OCI-LY3 (cell line): Measurements from ENCODE around the gene PHLPP2.

Source experiments
- EZH2phosphoT487 ChIP-seq: fragments of 200-600 bp; shearing (Covaris generic); IDR thresholded peaks from 2 replicates; pipeline ENCODE4 v1.6.1; 2018; ENCODE audit warnings: antibody characterized with exemption, mixed run types, low read depth
- TF ChIP-seq, protein P1 (sequence below): fragments of 200-600, 300-600 bp; sonication (generic); IDR thresholded peaks from 2 replicates; pipeline ENCODE4 v1.5.1; 2014; ENCODE audit warnings: antibody characterized with exemption, low read length, low read depth

DNA sequence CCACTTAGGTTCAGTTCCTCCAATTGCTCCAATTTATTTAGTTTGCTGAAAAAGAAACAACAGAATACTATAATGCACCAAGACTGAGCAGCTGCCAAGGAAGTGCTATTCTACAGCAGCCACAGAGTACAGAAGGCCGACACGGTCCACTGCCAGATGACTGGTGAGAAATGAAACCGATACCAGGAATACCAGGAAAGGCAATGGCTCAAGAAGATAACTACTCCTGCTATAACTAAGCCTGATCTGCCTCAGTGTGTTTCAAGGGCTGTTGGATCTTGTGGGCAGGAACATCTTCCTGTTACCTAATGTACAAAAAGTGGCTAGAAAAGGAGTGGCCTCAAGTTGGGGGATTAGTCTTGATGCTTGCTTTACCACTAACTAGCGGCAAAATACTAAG lies 65.7 kb downstream of the PHLPP2 start:
- TF ChIP-seq, protein P1, sequence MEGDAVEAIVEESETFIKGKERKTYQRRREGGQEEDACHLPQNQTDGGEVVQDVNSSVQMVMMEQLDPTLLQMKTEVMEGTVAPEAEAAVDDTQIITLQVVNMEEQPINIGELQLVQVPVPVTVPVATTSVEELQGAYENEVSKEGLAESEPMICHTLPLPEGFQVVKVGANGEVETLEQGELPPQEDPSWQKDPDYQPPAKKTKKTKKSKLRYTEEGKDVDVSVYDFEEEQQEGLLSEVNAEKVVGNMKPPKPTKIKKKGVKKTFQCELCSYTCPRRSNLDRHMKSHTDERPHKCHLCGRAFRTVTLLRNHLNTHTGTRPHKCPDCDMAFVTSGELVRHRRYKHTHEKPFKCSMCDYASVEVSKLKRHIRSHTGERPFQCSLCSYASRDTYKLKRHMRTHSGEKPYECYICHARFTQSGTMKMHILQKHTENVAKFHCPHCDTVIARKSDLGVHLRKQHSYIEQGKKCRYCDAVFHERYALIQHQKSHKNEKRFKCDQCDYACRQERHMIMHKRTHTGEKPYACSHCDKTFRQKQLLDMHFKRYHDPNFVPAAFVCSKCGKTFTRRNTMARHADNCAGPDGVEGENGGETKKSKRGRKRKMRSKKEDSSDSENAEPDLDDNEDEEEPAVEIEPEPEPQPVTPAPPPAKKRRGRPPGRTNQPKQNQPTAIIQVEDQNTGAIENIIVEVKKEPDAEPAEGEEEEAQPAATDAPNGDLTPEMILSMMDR: no peak
- no peak for TF ChIP-seq EZH2phosphoT487
